Measurements from ENCODE around the gene ADAP1. TPM values are rescaled to one million over a fixed set of nuclear protein-coding genes. Genes with fewer than 3 reads are reported as not detected.

The ADAP1 gene
- total and polyA plus RNA-seq, 2 of the 13 experiments (the other 11 are each of a cell fraction or from before 2014, with no cell fraction given) = 10.5 to 24.6 TPM

GRCh38 chr7:988963-989529 is 34.6 kb upstream of the ADAP1 start:
- in situ Hi-C loops (cut with HindIII; ENCODE audit: extremely low pct_ligation_motif_present, low pct_unique_long_range_greater_than_20kb) = no loop called here
- FAIRE-seq (no peak), DNase-seq (ENCODE audit: low spot score) (no peak), ATAC-seq (no peak)
- H4K20me1 ChIP-seq (ENCODE audit: insufficient read depth, low read length) = no peaks in the 10 kb centered on the region
- peaks cover 7% of the 10 kb centered on the region for H3K79me2 ChIP-seq (ENCODE audit: insufficient read depth, low read length)
- no peak overlapping the region for H3K27ac ChIP-seq (ENCODE audit: extremely low read length, insufficient read depth, low read length)
- H3K36me3 ChIP-seq (replicated peaks in 1 of 2; ENCODE audit: control insufficient read depth in 1 of 2, insufficient read depth in 2 of 2, low read length in 2 of 2) = peaks cover 9 to 16% of the 10 kb centered on the region in 2 experiments; a peak in 3 of 5 replicates
- no TSS peak for BruUV-seq (replicated peaks)
- peaks cover 64% of the 10 kb centered on the region for H3K4me1 ChIP-seq (ENCODE audit: insufficient read depth, low read length)
- intact Hi-C loops (cut with micrococcal nuclease; ENCODE audit: unreplicated experiment) = no loop called here
- no peaks in the 10 kb centered on the region for H3K9me3 ChIP-seq (ENCODE audit: low read length)
- ChIA-PET POLR2A (interaction anchor here (1.3 to 6.1 kb wide), 2 partner anchors 13 to 167 kb away, joined by 3 to 97 read pairs; partner anchors contain the start of gene COX19), CTCF (ENCODE audit: low intra/inter-chr PET ratio, low total read pairs) (no interaction called here)
- WGBS (ENCODE audit: low lambda C conversion rate) = 89% methylated on average over 9 of the region's 15 CpGs
- TF ChIP-seq FIP1L1 (IDR thresholded peaks at IDR 0.05; ENCODE audit: borderline replicate concordance, insufficient read depth, low read depth, low read length) (no peak), DNMT1 (CRISPR knock-in tag; IDR thresholded peaks at IDR 0.05) (no peak), DR1 (CRISPR knock-in tag; IDR thresholded peaks at IDR 0.05) (no peak), PPARG (CRISPR knock-in tag; conservative IDR thresholded peaks at IDR 0.05) (no peak), ZNF546 (CRISPR knock-in tag; conservative IDR thresholded peaks at IDR 0.05) (no peak), PCBP1 (IDR thresholded peaks at IDR 0.05; ENCODE audit: borderline replicate concordance, low read depth, low read length) (no peak), AGO2 (optimal IDR thresholded peaks at IDR 0.05; ENCODE audit: low read depth, low read length) (peak; percentile 57), RBM22 (optimal IDR thresholded peaks at IDR 0.05; ENCODE audit: low read length) (peak; percentile 14), ZNF878 (CRISPR knock-in tag; IDR thresholded peaks at IDR 0.05) (no peak)
- H2AFZ ChIP-seq (ENCODE audit: low read length) = no peak overlapping the region
- H3K9ac ChIP-seq (ENCODE audit: insufficient read depth, low read depth, low read length) = no peak overlapping the region
- H3K4me2 ChIP-seq (ENCODE audit: low read depth, low read length) = no peak overlapping the region
- no peaks in the 10 kb centered on the region for H3K27me3 ChIP-seq (ENCODE audit: control insufficient read depth in 1 of 2, insufficient read depth in 2 of 2, low read length in 2 of 2)
- no peak overlapping the region for H3K4me3 ChIP-seq (replicated peaks in 1 of 3; ENCODE audit: insufficient read depth in 1 of 3, low read depth in 2 of 3, low read length in 3 of 3)
